BJ (cell line): ENCODE results near the gene C3orf52. TPM values are rescaled to one million over a fixed set of nuclear protein-coding genes. Genes with fewer than 3 reads are reported as not detected.

ENCODE experiments used
- CTCF ChIA-PET: fragments of 350-600 bp; formaldehyde crosslinking; extraction: SDS; loops from one replicate; lab custom pipeline; 2021; ENCODE audit warnings: antibody characterized with exemption, inconsistent platforms; lab: Yijun Ruan, JAX
- POLR2A ChIA-PET: fragments of 300-600 bp; sonication (Branson Sonifier 250); formaldehyde crosslinking; extraction: SDS; loops from one replicate; lab custom pipeline; 2021; ENCODE audit warnings: antibody characterized with exemption; lab: Charles Lee
- DNase-seq: peaks from one replicate; pipeline ENCODE4 v3.0.0-alpha.2; 2011; ENCODE audit warnings: low read depth
- H3K27me3 ChIP-seq: 2 replicates; pipeline ENCODE4 v1.6.0; 2011; ENCODE audit warnings: low read length; ENCODE audit not compliant: control insufficient read depth, insufficient read depth
- H3K36me3 ChIP-seq: 2 replicates; pipeline ENCODE4 v1.5.1; 2011; ENCODE audit warnings: low read length; ENCODE audit not compliant: control insufficient read depth, insufficient read depth
- H3K4me3 ChIP-seq: 2 replicates; pipeline ENCODE4 v1.5.1; 2011; ENCODE audit warnings: low read depth, mild to moderate bottlenecking, control low read depth, low read length
- polyA plus RNA-seq: library from polyadenylated mRNA; depleted of rRNA; stranded (reverse); fragments of >200 nt; gene quantifications from 2 replicates; pipeline ENCODE4 v1.2.3, GENCODE V29; 2011
- TF ChIP-seq, protein P1 (sequence below): IDR thresholded peaks from 2 replicates; pipeline ENCODE4 v1.5.1; 2011; ENCODE audit warnings: low read depth, mild to moderate bottlenecking, control low read depth, inconsistent platforms, low read length, moderate library complexity; ENCODE audit not compliant: insufficient read depth

C3orf52 gene
- polyA plus RNA-seq, 1 experiment, result 4.5 TPM

DNA sequence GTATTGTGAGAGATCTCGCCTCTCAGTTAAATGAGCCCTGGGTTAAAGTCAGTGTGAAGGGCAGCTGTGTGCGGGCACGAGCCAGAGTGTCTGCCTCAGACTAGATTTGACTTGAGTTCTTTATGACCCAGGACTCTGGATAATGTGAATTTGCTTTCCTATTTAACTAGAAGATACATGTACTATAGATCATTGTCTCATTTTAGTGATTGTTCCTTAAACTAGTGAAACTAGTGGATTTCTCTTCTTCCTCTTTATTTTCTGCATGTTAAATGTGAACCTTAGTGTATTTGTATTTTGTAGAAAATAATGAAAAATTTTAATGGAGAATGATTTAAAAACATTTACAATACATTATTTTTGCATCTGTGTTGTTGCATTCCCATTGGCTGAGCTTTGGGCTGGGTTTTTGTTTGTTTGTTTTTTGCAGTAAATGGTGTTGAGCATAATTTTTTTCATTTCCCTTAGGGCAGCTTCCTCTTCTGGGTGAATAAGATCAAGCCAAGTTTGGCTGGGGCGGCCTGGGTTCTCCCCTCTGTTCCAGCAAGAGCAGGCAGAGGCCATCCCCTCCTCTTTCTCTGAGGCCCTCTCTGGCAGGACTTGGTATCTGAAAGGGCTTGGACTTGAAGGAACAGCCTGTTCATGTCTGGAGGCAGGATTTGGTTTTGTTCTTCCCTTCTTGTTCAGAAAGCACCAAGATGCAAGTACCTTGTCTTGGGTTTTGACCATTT lies 31.8 kb downstream of the C3orf52 start:
- TF ChIP-seq, protein P1, sequence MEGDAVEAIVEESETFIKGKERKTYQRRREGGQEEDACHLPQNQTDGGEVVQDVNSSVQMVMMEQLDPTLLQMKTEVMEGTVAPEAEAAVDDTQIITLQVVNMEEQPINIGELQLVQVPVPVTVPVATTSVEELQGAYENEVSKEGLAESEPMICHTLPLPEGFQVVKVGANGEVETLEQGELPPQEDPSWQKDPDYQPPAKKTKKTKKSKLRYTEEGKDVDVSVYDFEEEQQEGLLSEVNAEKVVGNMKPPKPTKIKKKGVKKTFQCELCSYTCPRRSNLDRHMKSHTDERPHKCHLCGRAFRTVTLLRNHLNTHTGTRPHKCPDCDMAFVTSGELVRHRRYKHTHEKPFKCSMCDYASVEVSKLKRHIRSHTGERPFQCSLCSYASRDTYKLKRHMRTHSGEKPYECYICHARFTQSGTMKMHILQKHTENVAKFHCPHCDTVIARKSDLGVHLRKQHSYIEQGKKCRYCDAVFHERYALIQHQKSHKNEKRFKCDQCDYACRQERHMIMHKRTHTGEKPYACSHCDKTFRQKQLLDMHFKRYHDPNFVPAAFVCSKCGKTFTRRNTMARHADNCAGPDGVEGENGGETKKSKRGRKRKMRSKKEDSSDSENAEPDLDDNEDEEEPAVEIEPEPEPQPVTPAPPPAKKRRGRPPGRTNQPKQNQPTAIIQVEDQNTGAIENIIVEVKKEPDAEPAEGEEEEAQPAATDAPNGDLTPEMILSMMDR, result no peak
- Histone ChIP-seq H3K27me3 (no peaks in the 10 kb centered on the region), H3K4me3 (no peak overlapping the region), H3K36me3 (peaks cover 6% of the 10 kb centered on the region)
- POLR2A ChIA-PET, result no interaction called here
- CTCF ChIA-PET, result interaction anchor here (0.7 to 1.5 kb wide), 2 partner anchors 12 to 77 kb away, joined by 3 to 6 read pairs; no protein-coding TSS in a partner anchor
- DNase-seq, result no peak

DNA sequence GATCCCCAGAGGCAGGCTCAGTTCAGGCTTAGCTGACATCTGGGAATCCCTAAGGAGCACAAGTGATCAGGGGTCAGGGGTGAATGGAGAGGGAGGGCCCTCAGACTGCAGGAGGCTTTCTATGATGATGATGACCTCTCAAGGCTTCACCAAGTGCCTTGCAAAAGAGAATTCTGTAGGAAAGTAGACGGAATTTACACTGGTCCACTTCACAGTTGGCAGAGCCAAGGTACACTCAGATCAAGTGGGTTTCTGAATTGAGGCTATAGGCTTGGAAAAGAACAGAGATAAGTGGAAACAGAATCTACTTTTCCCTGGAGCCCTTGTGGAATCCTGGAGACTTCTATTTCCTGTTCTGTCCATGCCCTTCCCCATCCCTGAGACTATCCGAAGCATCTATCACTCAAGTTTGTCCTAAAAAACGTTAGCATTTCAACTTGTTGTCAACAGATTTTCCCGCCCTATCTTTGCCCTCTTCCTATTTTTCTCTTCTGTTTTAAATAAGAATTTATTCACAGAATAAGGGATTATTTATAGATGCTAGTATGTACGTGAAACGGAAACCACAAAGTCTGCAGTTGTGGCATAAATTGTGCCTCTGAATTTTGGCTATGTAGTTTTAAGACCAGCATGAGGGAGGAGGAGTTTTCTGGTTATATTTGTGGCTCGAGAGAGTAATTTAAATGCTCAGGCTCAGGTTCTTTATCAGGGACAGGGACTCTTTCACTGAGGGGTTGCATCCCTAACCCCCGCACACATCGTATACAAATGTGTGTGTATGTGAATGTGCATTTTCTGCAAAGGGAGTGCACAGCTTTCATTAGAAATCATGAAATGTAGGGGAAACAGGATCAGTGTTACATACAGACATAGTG lies 34.0 kb downstream of the C3orf52 start:
- DNase-seq, result no peak
- CTCF ChIA-PET, result interaction anchor here (1.6 kb wide), 1 partner anchor 13 kb away, joined by 3 read pairs; no protein-coding TSS in a partner anchor
- Histone ChIP-seq H3K27me3 (no peaks in the 10 kb centered on the region), H3K36me3 (peaks cover 6% of the 10 kb centered on the region), H3K4me3 (no peak overlapping the region)
- POLR2A ChIA-PET, result no interaction called here
- TF ChIP-seq, protein P1, result no peak

DNA sequence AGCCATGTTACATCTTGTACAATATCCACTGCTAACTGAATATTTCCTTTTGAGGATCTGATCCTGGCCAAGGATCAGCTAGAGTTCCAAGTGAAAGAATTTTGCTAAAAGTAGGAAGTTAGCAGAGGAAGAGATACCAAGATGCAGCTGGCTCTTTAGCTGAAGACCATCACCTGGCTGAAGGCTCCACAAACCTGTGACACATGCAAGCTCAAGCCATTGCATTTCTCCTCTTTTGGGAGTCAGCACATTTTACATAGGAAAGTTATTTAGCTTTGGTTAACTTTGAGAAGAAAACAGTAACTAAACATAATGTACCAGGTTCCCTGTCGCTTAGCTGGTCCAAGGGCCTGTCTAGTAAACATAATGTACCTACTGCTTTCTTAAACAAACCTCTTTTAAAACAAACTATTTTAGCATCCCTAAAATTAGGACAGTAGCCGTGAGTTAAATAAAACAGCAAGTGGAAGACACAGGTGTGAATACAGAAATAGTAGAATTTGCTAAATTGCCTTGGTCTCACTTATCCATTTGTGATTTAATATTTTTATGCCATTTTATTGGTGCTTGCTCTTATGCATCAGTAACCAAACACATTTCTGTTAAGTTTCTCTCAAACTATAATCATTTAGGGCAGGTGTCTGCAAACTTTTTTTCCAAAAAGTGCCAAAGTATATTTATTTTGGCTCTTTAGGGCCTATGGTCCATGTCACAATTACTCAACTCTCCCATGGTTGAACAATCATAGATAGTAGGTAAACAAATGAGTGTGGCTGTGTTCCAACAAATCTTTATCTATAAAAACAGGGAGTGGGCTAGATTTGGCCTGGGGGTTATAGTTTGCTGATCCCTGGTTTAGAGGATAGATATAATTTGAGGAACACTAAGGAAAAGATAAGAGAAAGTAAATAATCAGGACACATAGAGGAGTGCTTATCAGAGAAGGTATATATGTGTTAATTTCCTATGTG lies 35.7 kb downstream of the C3orf52 start:
- TF ChIP-seq, protein P1, result no peak
- H3K27me3 ChIP-seq, result no peaks in the 10 kb centered on the region
- ChIA-PET POLR2A (no interaction called here), CTCF (interaction anchor here (0.9 to 1.2 kb wide), 2 partner anchors 11 to 171 kb away, joined by 3 to 4 read pairs; partner anchors contain the start of gene GCSAM)
- peaks cover 2% of the 10 kb centered on the region for H3K36me3 ChIP-seq
- no peak overlapping the region for H3K4me3 ChIP-seq
- no peak for DNase-seq

DNA sequence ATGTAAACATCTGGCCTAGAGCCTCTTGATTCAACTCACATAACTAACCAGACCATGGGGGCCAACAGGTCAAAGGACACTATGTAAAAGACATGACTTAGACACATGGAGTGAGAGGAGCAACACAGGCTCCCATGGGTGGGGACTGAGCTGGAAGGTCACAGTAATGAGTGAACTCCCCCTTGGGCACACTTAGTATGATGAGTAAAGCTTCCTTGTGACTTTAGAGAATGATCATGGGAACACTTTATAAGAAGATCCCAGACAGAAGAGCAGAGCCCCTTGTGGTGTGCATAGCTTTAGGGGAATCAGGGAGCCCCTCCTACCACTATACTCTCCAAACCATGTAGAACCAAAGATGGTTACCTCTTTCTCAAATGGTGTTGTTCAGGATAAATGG lies 36.7 kb downstream of the C3orf52 start:
- TF ChIP-seq, protein P1, result no peak
- ChIA-PET POLR2A (no interaction called here), CTCF (interaction anchor here (0.9 to 2.7 kb wide), 2 partner anchors 12 to 410 kb away, joined by 4 to 10 read pairs; no protein-coding TSS in a partner anchor)
- peaks cover 1% of the 10 kb centered on the region; the same call in 1 of the 2 replicates for H3K36me3 ChIP-seq
- no peaks in the 10 kb centered on the region for H3K27me3 ChIP-seq
- no peak for DNase-seq
- H3K4me3 ChIP-seq, result no peak overlapping the region
